Naive thymus-derived CD4-positive, alpha-beta T cell (primary cell): ENCODE data around the gene WDR59. TPM values are rescaled to one million over a fixed set of nuclear protein-coding genes. Genes with fewer than 3 reads are reported as not detected.
"Not testable (repeated sequence)": the region's sequence is repeated elsewhere in the genome, so short reads cannot be mapped to it uniquely, and the experiment has no call there.

Source experiments
- ATAC-seq: fragments of 150-1000 bp; cut with Tn5 transposase; 2 replicates; pipeline ENCODE4 v1.10.0; 2021; ENCODE audit warnings: mild to moderate bottlenecking, moderate library complexity
- CTCF ChIA-PET: fragments of 350-600 bp; sonication (Branson Sonifier 250); formaldehyde crosslinking; loops from one replicate; lab custom pipeline; 2021; ENCODE audit warnings: antibody characterized with exemption; lab: Charles Lee
- POLR2A ChIA-PET: fragments of 350-600 bp; sonication (Branson Sonifier 250); formaldehyde crosslinking; loops from one replicate; lab custom pipeline; 2021; ENCODE audit warnings: antibody characterized with exemption, inconsistent platforms; lab: Charles Lee
- DNase-seq, 9 donors: peaks; one replicate each; pipeline versions ENCODE4 v3.0.0 to v3.0.0-alpha.2; 2020 to 2022; ENCODE audit warnings: mixed read lengths in 1 of 9
- H3K27ac ChIP-seq: one replicate; pipeline ENCODE4 v1.7.0; 2013; ENCODE audit warnings: mild to moderate bottlenecking, low read depth, low read length, moderate library complexity
- H3K27me3 ChIP-seq, 2 donors: one replicate each; pipeline ENCODE4 v1.7.0; 2013; ENCODE audit warnings: low read length in 2 of 2, mild to moderate bottlenecking in 2 of 2, moderate library complexity in 2 of 2; ENCODE audit not compliant: control insufficient read depth in 2 of 2, insufficient read depth in 2 of 2
- H3K36me3 ChIP-seq, 3 experiments: 1 replicate in 2 of 3; 2 replicates in 1 of 3; pipeline ENCODE4 v1.7.0; 2013; ENCODE audit warnings: low read length in 3 of 3, mild to moderate bottlenecking in 3 of 3, moderate library complexity in 1 of 3; ENCODE audit not compliant: insufficient read depth in 3 of 3, control insufficient read depth in 2 of 3
- H3K4me1 ChIP-seq, 2 donors: one replicate each; pipeline ENCODE4 v1.7.0; 2013; ENCODE audit warnings: low read length in 2 of 2, mild to moderate bottlenecking in 2 of 2, moderate library complexity in 1 of 2; ENCODE audit not compliant: control insufficient read depth in 2 of 2, insufficient read depth in 2 of 2
- H3K4me3 ChIP-seq: 2 replicates; pipeline ENCODE4 v1.7.0; 2013; ENCODE audit warnings: mild to moderate bottlenecking, low read length
- H3K9me3 ChIP-seq, 3 experiments: 1 replicate in 2 of 3; 2 replicates in 1 of 3; pipeline ENCODE4 v1.7.0; 2013; ENCODE audit warnings: low read length in 3 of 3; ENCODE audit not compliant: control insufficient read depth in 2 of 3
- H3K27ac Mint-ChIP-seq, 9 donors: one replicate each; pipeline ENCODE4 v1.8.0; 2020 to 2022; ENCODE audit warnings: mixed read lengths in 9 of 9, mild to moderate bottlenecking in 8 of 9, moderate library complexity in 5 of 9, inconsistent platforms in 2 of 9
- H3K27me3 Mint-ChIP-seq, 5 donors: one replicate each; pipeline ENCODE4 v1.8.0; 2021 to 2022; ENCODE audit warnings: mixed read lengths in 5 of 5, mild to moderate bottlenecking in 1 of 5
- H3K36me3 Mint-ChIP-seq, 5 donors: one replicate each; pipeline ENCODE4 v1.8.0; 2020 to 2022; ENCODE audit warnings: mixed read lengths in 5 of 5, mild to moderate bottlenecking in 3 of 5, inconsistent platforms in 1 of 5
- H3K4me1 Mint-ChIP-seq, 7 donors: one replicate each; pipeline ENCODE4 v1.8.0; 2020 to 2022; ENCODE audit warnings: mixed read lengths in 7 of 7, mild to moderate bottlenecking in 3 of 7, inconsistent platforms in 1 of 7
- H3K4me3 Mint-ChIP-seq, 10 donors: one replicate each; pipeline ENCODE4 v1.8.0; 2020 to 2022; ENCODE audit warnings: mild to moderate bottlenecking in 10 of 10, mixed read lengths in 10 of 10, moderate library complexity in 6 of 10, inconsistent platforms in 2 of 10
- H3K9me3 Mint-ChIP-seq, 11 donors: one replicate each; pipeline ENCODE4 v1.8.0; 2020 to 2022; ENCODE audit warnings: mixed read lengths in 11 of 11, mild to moderate bottlenecking in 4 of 11, inconsistent platforms in 1 of 11, moderate library complexity in 1 of 11
- intact Hi-C, 2 donors: fragments of 100-400 bp; cut with micrococcal nuclease; formaldehyde crosslinking; loops; one replicate each; pipeline ENCODE4 v1.15.1; 2023
- polyA plus RNA-seq, 2 donors: library from polyadenylated mRNA; unstranded; fragments of 300-500 nt; fragmentation: Illumina TruSeq; gene quantifications; one replicate each; pipeline ENCODE4 v1.2.3, GENCODE V29; 2021
- total RNA-seq, 6 experiments: library from RNA in 5 of 6; stranded (reverse) in 5 of 6; gene quantifications; 1 replicate in 5 of 6; 2 replicates in 1 of 6; pipeline ENCODE4 v1.2.3 and lab custom pipeline; 2021 to 2026

WDR59 gene
- total and polyA plus RNA-seq, 7 experiments from 2014 or later = 11.6 to 130 (median 83.3) TPM

DNA sequence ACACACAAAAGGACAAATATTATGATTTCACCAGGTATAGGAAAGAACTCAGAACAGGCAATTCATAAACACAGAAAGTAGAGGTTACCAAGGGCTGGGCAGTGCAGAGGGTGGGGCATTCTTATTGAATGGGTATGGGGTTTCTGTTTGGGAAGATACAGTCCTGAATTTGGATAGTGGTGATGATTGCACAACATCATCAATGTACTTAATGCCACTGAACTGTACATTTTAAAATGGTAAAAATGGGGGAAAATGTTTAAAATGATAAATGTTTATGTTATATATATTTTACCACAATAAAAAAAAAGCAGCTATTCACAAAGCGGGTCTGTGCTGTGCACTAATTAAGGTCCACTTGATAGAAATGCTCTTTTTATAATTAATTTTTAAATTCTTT lies 137.7 kb downstream of the WDR59 start:
- CTCF ChIA-PET = no interaction called here
- Histone ChIP-seq H3K9me3 (no peaks in the 10 kb centered on the region), H3K27me3 (no peaks in the 10 kb centered on the region), H3K36me3 (no peaks in the 10 kb centered on the region), H3K27ac (no peak overlapping the region), H3K4me3 (no peak overlapping the region), H3K4me1 (no peaks in the 10 kb centered on the region)
- no peak overlapping the region for H3K27ac Mint-ChIP-seq
- ATAC-seq (no peak), DNase-seq (no peak)
- H3K27me3 Mint-ChIP-seq = peaks cover 0 to 12% (median 0%) of the 10 kb centered on the region in 5 donors
- POLR2A ChIA-PET = no interaction called here
- intact Hi-C loops = no loop called here
- no peaks in the 10 kb centered on the region for H3K9me3 Mint-ChIP-seq
- H3K36me3 Mint-ChIP-seq = no peaks in the 10 kb centered on the region
- H3K4me1 Mint-ChIP-seq = peaks cover 0 to 5% (median 0%) of the 10 kb centered on the region in 7 donors
- H3K4me3 Mint-ChIP-seq = no peak overlapping the region

DNA sequence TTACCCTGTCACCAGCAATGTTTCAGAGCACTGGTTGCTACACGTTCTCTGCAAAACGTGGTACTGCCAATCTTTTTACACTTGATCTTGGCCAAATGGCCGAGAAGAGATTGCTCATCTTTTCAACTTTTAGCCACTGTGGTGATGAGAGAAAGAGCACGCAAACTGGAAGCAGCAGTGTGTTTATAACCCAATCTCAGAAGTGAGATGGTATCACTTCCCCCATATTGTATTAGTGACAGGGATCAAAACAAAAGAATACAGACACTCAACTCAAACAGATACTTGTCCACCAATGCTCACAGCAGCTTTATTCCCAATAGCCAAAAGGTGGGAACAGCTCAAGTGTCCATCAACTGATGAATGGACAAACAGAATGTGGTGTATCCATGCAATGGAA lies 138.2 kb downstream of the WDR59 start:
- Histone ChIP-seq H3K36me3 (no peaks in the 10 kb centered on the region), H3K27me3 (no peaks in the 10 kb centered on the region), H3K27ac (no peak overlapping the region), H3K4me3 (no peak overlapping the region), H3K9me3 (no peaks in the 10 kb centered on the region), H3K4me1 (no peaks in the 10 kb centered on the region)
- ChIA-PET CTCF (no interaction called here), POLR2A (no interaction called here)
- H3K4me3 Mint-ChIP-seq = no peak overlapping the region
- no peak for ATAC-seq
- peaks cover 0 to 5% (median 0%) of the 10 kb centered on the region in 7 donors for H3K4me1 Mint-ChIP-seq
- peaks cover 0 to 16% (median 0%) of the 10 kb centered on the region in 5 donors for H3K27me3 Mint-ChIP-seq
- no peaks in the 10 kb centered on the region for H3K36me3 Mint-ChIP-seq
- no peaks in the 10 kb centered on the region for H3K9me3 Mint-ChIP-seq
- no peak for DNase-seq
- no peak overlapping the region for H3K27ac Mint-ChIP-seq
- intact Hi-C loops = no loop called here

DNA sequence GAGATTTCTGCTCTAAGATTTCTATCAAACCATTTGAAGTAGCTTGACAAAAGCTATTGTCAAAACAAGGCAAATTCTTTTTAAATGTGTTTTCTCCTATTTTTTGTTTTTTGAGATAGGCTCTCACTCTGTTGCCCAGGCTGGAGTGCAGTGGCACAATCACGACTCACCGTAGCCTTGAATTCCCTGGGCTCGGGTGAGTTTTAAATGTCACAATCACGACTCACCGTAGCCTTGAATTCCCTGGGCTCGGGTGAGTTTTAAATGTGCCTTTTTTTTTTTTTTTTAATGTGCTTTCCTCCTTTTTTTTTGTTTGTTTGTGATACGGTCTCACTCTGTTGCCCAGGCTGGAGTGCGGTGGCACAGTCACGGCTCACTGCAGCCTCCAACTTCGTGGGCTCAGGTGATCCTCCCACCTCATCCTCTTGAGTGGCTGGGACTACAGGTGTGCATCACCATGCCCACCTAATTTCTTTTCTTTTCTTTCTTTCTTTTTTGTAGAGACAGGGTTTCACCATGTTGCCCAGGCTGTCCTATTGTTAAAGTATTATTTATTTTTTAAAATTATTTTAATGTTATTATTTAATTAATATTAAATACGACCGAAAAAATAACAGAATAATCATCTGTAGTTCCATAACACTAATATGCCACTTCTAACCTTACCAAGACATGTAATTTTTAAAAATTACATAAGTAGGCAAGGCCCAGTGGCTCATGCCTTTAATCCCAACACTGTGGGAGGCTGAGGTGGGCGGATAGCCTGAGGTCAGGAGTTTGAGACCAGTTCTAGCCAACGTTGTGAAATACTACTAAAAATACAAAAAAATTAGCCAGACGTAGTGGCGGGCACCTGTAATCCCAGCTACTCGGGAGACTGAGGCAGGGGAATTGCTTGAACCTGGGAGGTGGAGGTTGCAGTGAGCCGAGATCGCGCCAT lies 140.6 kb downstream of the WDR59 start:
- H3K9me3 Mint-ChIP-seq = no peaks in the 10 kb centered on the region
- Histone ChIP-seq H3K27ac (no peak overlapping the region), H3K4me1 (no peaks in the 10 kb centered on the region), H3K36me3 (no peaks in the 10 kb centered on the region), H3K9me3 (no peaks in the 10 kb centered on the region), H3K4me3 (no peak overlapping the region), H3K27me3 (no peaks in the 10 kb centered on the region)
- no peak overlapping the region for H3K4me3 Mint-ChIP-seq
- ChIA-PET POLR2A (no interaction called here), CTCF (no interaction called here)
- H3K36me3 Mint-ChIP-seq = no peaks in the 10 kb centered on the region
- H3K27me3 Mint-ChIP-seq = peaks cover 0 to 24% (median 0%) of the 10 kb centered on the region in 5 donors
- no peak overlapping the region for H3K27ac Mint-ChIP-seq
- ATAC-seq (no peak), DNase-seq (no peak)
- intact Hi-C loops = no loop called here
- H3K4me1 Mint-ChIP-seq = peaks cover 0 to 5% (median 0%) of the 10 kb centered on the region in 7 donors

DNA sequence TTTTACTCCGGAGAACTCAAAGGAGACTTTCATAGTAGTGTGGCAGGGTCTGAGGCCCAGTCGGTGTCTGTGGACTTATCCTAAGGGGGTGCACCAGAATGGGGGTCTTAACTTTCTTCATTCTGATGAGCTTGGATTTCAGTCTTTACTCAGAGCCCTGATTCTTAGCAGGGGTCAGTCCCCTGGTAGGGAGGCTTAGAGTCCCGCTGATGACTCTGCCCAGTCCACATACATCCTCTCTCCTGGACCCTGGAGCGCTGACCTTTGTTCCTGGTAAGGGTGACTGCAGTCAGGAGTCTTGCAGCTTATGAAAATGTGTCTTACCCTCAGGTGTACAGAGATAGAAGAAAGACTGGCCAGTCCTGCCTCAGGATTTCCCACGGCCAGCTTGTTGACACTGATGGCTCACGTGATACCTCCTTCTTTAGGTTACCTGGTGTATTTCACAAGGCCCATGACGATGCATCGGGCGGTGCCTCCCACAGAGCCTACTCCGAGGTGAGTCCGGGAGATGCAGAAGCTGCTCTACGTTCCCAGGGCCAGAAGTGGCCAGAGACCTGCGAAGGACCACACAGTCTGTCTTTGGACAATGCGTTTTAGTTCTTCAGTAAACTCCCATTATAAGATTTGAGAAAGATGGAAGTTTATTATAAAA lies 141.4 kb downstream of the WDR59 start:
- H3K27me3 ChIP-seq, CTCF ChIA-PET, H3K27ac Mint-ChIP-seq, H3K9me3 Mint-ChIP-seq, H3K9me3 ChIP-seq, intact Hi-C loops, H3K36me3 ChIP-seq, H3K27ac ChIP-seq, H3K4me3 ChIP-seq, POLR2A ChIA-PET, H3K4me1 Mint-ChIP-seq, ATAC-seq, H3K4me1 ChIP-seq, H3K4me3 Mint-ChIP-seq, DNase-seq, H3K36me3 Mint-ChIP-seq: not testable (repeated sequence)
- H3K27me3 Mint-ChIP-seq = peaks cover 0 to 24% (median 0%) of the 10 kb centered on the region in 5 donors

DNA sequence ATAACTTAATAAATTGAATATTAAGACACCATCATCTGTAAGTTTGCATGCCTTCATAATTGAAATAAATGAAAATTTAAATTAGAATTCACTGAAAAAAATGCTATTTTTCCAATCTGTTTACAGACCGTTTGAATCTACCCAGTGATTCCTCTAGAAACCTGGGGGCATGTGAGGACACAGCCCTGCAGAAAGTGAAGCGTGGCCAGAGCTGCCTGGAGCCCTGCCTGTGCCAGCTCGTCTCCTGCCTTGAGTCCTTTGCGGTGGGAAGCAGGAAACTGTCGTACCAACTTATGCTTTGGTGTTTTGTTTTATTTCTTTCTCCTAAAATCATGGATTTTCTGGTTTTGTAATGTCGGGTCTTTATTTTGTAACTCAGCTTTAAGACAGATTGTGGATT lies 142.5 kb downstream of the WDR59 start:
- H3K4me3 ChIP-seq = no peak overlapping the region
- ChIA-PET POLR2A (no interaction called here), CTCF (interaction anchor here (0.8 kb wide), 1 partner anchor 28 kb away, joined by 3 read pairs; no protein-coding TSS in a partner anchor)
- H3K4me1 ChIP-seq = no peaks in the 10 kb centered on the region
- H3K4me1 Mint-ChIP-seq = peaks cover 0 to 5% (median 0%) of the 10 kb centered on the region in 7 donors
- no peaks in the 10 kb centered on the region for H3K27me3 ChIP-seq
- intact Hi-C loops = no loop called here
- no peaks in the 10 kb centered on the region for H3K36me3 Mint-ChIP-seq
- no peak for ATAC-seq
- H3K36me3 ChIP-seq = no peaks in the 10 kb centered on the region
- H3K27ac ChIP-seq = no peak overlapping the region
- no peak for DNase-seq
- H3K4me3 Mint-ChIP-seq = no peak overlapping the region
- peaks cover 0 to 27% (median 0%) of the 10 kb centered on the region in 5 donors for H3K27me3 Mint-ChIP-seq
- no peaks in the 10 kb centered on the region for H3K9me3 ChIP-seq
- no peak overlapping the region for H3K27ac Mint-ChIP-seq
- no peaks in the 10 kb centered on the region for H3K9me3 Mint-ChIP-seq

DNA sequence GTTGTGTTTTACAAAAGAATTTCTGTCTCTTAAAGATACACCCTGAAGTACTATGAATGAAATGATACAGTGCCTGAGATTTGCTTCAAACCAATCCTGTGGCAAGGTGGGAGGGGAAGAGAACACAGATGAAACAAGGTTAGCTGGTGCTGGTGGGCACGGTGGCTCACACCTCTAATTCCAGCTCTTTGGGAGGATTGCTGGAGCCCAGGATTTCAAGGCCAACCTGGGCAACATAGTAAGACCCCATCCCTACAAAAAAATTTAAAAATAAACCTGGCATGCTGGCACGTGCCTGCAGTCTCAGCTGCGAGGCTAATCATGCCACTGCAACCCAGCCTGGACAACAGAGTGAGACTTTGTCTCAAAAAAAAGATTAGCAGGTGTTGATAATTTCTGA lies 143.0 kb downstream of the WDR59 start:
- Histone ChIP-seq H3K9me3 (no peaks in the 10 kb centered on the region), H3K27me3 (no peaks in the 10 kb centered on the region), H3K4me1 (no peaks in the 10 kb centered on the region), H3K4me3 (no peak overlapping the region), H3K27ac (no peak overlapping the region), H3K36me3 (no peaks in the 10 kb centered on the region)
- ATAC-seq = no peak
- Mint-ChIP-seq H3K4me1 (peaks cover 0 to 5% (median 0%) of the 10 kb centered on the region in 7 donors), H3K36me3 (no peaks in the 10 kb centered on the region), H3K27me3 (peaks cover 0 to 27% (median 0%) of the 10 kb centered on the region in 5 donors), H3K4me3 (no peak overlapping the region), H3K27ac (peak overlapping the region in 1 of 9 donors; percentile 76), H3K9me3 (no peaks in the 10 kb centered on the region)
- intact Hi-C loops = no loop called here
- ChIA-PET POLR2A (no interaction called here), CTCF (interaction anchor here (0.8 kb wide), 1 partner anchor 27 kb away, joined by 3 read pairs; no protein-coding TSS in a partner anchor)
- DNase-seq = no peak
